ENCODE data around the gene MTSS2. TPM values are rescaled to one million over a fixed set of nuclear protein-coding genes. Genes with fewer than 3 reads are reported as not detected.
A peak's percentile ranks its signal among the peaks of the same experiment; 100 is the strongest.
"Not testable (repeated sequence)": the region's sequence is repeated elsewhere in the genome, so short reads cannot be mapped to it uniquely, and the experiment has no call there.

The MTSS2 gene
- total RNA-seq, 1 donor from 2014 or later, result 82.6 TPM

- Mint-ChIP-seq H3K27ac (ENCODE audit: unreplicated experiment) (no peak overlapping the region), H3K4me1 (ENCODE audit: unreplicated experiment) (peaks cover 4% of the 10 kb centered on the region), H3K36me3 (ENCODE audit: low read depth, unreplicated experiment) (peaks cover 31% of the 10 kb centered on the region), H3K9me3 (ENCODE audit: unreplicated experiment) (no peaks in the 10 kb centered on the region), H3K4me3 (ENCODE audit: unreplicated experiment) (no peak overlapping the region), H3K27me3 (ENCODE audit: unreplicated experiment) (peaks cover 1% of the 10 kb centered on the region)
- no peak for DNase-seq (ENCODE audit: low spot score)
- no peak for TF ChIP-seq CTCF (IDR thresholded peaks at IDR 0.05; ENCODE audit: unreplicated experiment)
Observed at GRCh38 chr16:70676675-70677498, 9.0 kb downstream of the MTSS2 start.

GRCh38 chr16:70675851-70676513, 9.9 kb downstream of the MTSS2 start:
- Mint-ChIP-seq H3K27ac (ENCODE audit: unreplicated experiment) (no peak overlapping the region), H3K9me3 (ENCODE audit: unreplicated experiment) (no peaks in the 10 kb centered on the region), H3K4me3 (ENCODE audit: unreplicated experiment) (peak overlapping the region; percentile 12), H3K4me1 (ENCODE audit: unreplicated experiment) (peaks cover 2% of the 10 kb centered on the region), H3K36me3 (ENCODE audit: low read depth, unreplicated experiment) (peaks cover 37% of the 10 kb centered on the region), H3K27me3 (ENCODE audit: unreplicated experiment) (peaks cover 1% of the 10 kb centered on the region)
- TF ChIP-seq CTCF (IDR thresholded peaks at IDR 0.05; ENCODE audit: unreplicated experiment), result no peak
- no peak for DNase-seq (ENCODE audit: low spot score)

- DNase-seq (ENCODE audit: low spot score), result no peak
- Mint-ChIP-seq H3K9me3 (ENCODE audit: unreplicated experiment) (no peaks in the 10 kb centered on the region), H3K27ac (ENCODE audit: unreplicated experiment) (no peak overlapping the region), H3K4me1 (ENCODE audit: unreplicated experiment) (no peaks in the 10 kb centered on the region), H3K4me3 (ENCODE audit: unreplicated experiment) (no peak overlapping the region), H3K27me3 (ENCODE audit: unreplicated experiment) (peaks cover 1% of the 10 kb centered on the region), H3K36me3 (ENCODE audit: low read depth, unreplicated experiment) (peaks cover 50% of the 10 kb centered on the region)
- TF ChIP-seq CTCF (IDR thresholded peaks at IDR 0.05; ENCODE audit: unreplicated experiment), result no peak
Observed at GRCh38 chr16:70674221-70675014, 11.4 kb downstream of the MTSS2 start.

- peaks cover 66% of the 10 kb centered on the region for H3K36me3 Mint-ChIP-seq (ENCODE audit: low read depth, unreplicated experiment)
- not testable (repeated sequence) for H3K27ac Mint-ChIP-seq (ENCODE audit: unreplicated experiment); H3K9me3 Mint-ChIP-seq (ENCODE audit: unreplicated experiment); H3K4me1 Mint-ChIP-seq (ENCODE audit: unreplicated experiment); DNase-seq (ENCODE audit: low spot score); H3K4me3 Mint-ChIP-seq (ENCODE audit: unreplicated experiment); H3K27me3 Mint-ChIP-seq (ENCODE audit: unreplicated experiment)
Observed at GRCh38 chr16:70670938-70671337, 14.9 kb downstream of the MTSS2 start.

- peaks cover 64% of the 10 kb centered on the region for H3K36me3 Mint-ChIP-seq (ENCODE audit: low read depth, unreplicated experiment)
- DNase-seq (ENCODE audit: low spot score), result no peak
- H3K4me3 Mint-ChIP-seq (ENCODE audit: unreplicated experiment), result peak overlapping the region; percentile 77
- peaks cover 4% of the 10 kb centered on the region for H3K27me3 Mint-ChIP-seq (ENCODE audit: unreplicated experiment)
- no peak for TF ChIP-seq CTCF (IDR thresholded peaks at IDR 0.05; ENCODE audit: unreplicated experiment)
- no peak overlapping the region for H3K27ac Mint-ChIP-seq (ENCODE audit: unreplicated experiment)
- no peaks in the 10 kb centered on the region for H3K4me1 Mint-ChIP-seq (ENCODE audit: unreplicated experiment)
- H3K9me3 Mint-ChIP-seq (ENCODE audit: unreplicated experiment), result no peaks in the 10 kb centered on the region
Observed at GRCh38 chr16:70670175-70670574, 15.7 kb downstream of the MTSS2 start.
